ENCODE measurements around the gene EMC10. TPM values are rescaled to one million over a fixed set of nuclear protein-coding genes. Genes with fewer than 3 reads are reported as not detected.
A peak's percentile ranks its signal among the peaks of the same experiment; 100 is the strongest.

The EMC10 gene
- total RNA-seq, 1 donor = 56.5 TPM

- no peak for DNase-seq (ENCODE audit: insufficient read length, low spot score, missing footprints)
- Histone ChIP-seq H3K4me3 (ENCODE audit: insufficient read depth, low read length) (no peak overlapping the region), H3K79me2 (ENCODE audit: insufficient read depth, low read length) (no peaks in the 10 kb centered on the region), H4K20me1 (ENCODE audit: insufficient read depth, low read length) (no peaks in the 10 kb centered on the region), H3K27ac (ENCODE audit: low read depth, low read length) (no peak overlapping the region), H3K4me1 (ENCODE audit: insufficient read depth, low read length) (no peaks in the 10 kb centered on the region), H2AFZ (ENCODE audit: low read length) (no peak overlapping the region), H3K27me3 (ENCODE audit: insufficient read depth, low read length) (no peaks in the 10 kb centered on the region), H3K9me3 (ENCODE audit: low read depth, low read length) (no peaks in the 10 kb centered on the region), H3K4me2 (ENCODE audit: insufficient read depth, low read length) (no peak overlapping the region), H3K36me3 (ENCODE audit: insufficient read depth, low read length) (no peaks in the 10 kb centered on the region)
- TF ChIP-seq, protein P1, sequence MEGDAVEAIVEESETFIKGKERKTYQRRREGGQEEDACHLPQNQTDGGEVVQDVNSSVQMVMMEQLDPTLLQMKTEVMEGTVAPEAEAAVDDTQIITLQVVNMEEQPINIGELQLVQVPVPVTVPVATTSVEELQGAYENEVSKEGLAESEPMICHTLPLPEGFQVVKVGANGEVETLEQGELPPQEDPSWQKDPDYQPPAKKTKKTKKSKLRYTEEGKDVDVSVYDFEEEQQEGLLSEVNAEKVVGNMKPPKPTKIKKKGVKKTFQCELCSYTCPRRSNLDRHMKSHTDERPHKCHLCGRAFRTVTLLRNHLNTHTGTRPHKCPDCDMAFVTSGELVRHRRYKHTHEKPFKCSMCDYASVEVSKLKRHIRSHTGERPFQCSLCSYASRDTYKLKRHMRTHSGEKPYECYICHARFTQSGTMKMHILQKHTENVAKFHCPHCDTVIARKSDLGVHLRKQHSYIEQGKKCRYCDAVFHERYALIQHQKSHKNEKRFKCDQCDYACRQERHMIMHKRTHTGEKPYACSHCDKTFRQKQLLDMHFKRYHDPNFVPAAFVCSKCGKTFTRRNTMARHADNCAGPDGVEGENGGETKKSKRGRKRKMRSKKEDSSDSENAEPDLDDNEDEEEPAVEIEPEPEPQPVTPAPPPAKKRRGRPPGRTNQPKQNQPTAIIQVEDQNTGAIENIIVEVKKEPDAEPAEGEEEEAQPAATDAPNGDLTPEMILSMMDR (IDR thresholded peaks at IDR 0.05; ENCODE audit: extremely low read depth, low read depth, low read length) = no peak
Observed at GRCh38 chr19:50444059-50444458, 32.2 kb upstream of the EMC10 start.

GRCh38 chr19:50447053-50447452, 29.3 kb upstream of the EMC10 start:
- H2AFZ ChIP-seq (ENCODE audit: low read length) = no peak overlapping the region
- H4K20me1 ChIP-seq (ENCODE audit: insufficient read depth, low read length) = no peaks in the 10 kb centered on the region
- no peaks in the 10 kb centered on the region for H3K4me1 ChIP-seq (ENCODE audit: insufficient read depth, low read length)
- H3K9me3 ChIP-seq (ENCODE audit: low read depth, low read length) = no peaks in the 10 kb centered on the region
- H3K79me2 ChIP-seq (ENCODE audit: insufficient read depth, low read length) = no peaks in the 10 kb centered on the region
- no peaks in the 10 kb centered on the region for H3K36me3 ChIP-seq (ENCODE audit: insufficient read depth, low read length)
- TF ChIP-seq, protein P1 (IDR thresholded peaks at IDR 0.05; ENCODE audit: extremely low read depth, low read depth, low read length) = no peak
- H3K27ac ChIP-seq (ENCODE audit: low read depth, low read length) = no peak overlapping the region
- H3K27me3 ChIP-seq (ENCODE audit: insufficient read depth, low read length) = peaks cover 4% of the 10 kb centered on the region
- no peak overlapping the region for H3K4me3 ChIP-seq (ENCODE audit: insufficient read depth, low read length)
- no peak overlapping the region for H3K4me2 ChIP-seq (ENCODE audit: insufficient read depth, low read length)
- peak; percentile 50 for DNase-seq (ENCODE audit: insufficient read length, low spot score, missing footprints)

- H3K36me3 ChIP-seq (ENCODE audit: insufficient read depth, low read length) = no peaks in the 10 kb centered on the region
- TF ChIP-seq, protein P1 (IDR thresholded peaks at IDR 0.05; ENCODE audit: extremely low read depth, low read depth, low read length) = no peak
Observed at GRCh38 chr19:50447750-50448149, 28.6 kb upstream of the EMC10 start.

GRCh38 chr19:50449236-50449899, 26.9 kb upstream of the EMC10 start:
- Histone ChIP-seq H3K4me1 (ENCODE audit: insufficient read depth, low read length) (no peaks in the 10 kb centered on the region), H3K4me3 (ENCODE audit: insufficient read depth, low read length) (no peak overlapping the region), H3K36me3 (ENCODE audit: insufficient read depth, low read length) (no peaks in the 10 kb centered on the region), H3K9me3 (ENCODE audit: low read depth, low read length) (no peaks in the 10 kb centered on the region), H3K27ac (ENCODE audit: low read depth, low read length) (no peak overlapping the region), H3K4me2 (ENCODE audit: insufficient read depth, low read length) (no peak overlapping the region), H2AFZ (ENCODE audit: low read length) (no peak overlapping the region), H3K27me3 (ENCODE audit: insufficient read depth, low read length) (peaks cover 4% of the 10 kb centered on the region), H4K20me1 (ENCODE audit: insufficient read depth, low read length) (no peaks in the 10 kb centered on the region), H3K79me2 (ENCODE audit: insufficient read depth, low read length) (no peaks in the 10 kb centered on the region)
- TF ChIP-seq, protein P1 (IDR thresholded peaks at IDR 0.05; ENCODE audit: extremely low read depth, low read depth, low read length) = no peak
- peak; percentile 45 for DNase-seq (ENCODE audit: insufficient read length, low spot score, missing footprints)

More at GRCh38 chr19:50447750-50448149, 28.6 kb upstream of the EMC10 start:
- Histone ChIP-seq H3K9me3 (ENCODE audit: low read depth, low read length) (no peaks in the 10 kb centered on the region), H4K20me1 (ENCODE audit: insufficient read depth, low read length) (no peaks in the 10 kb centered on the region), H3K79me2 (ENCODE audit: insufficient read depth, low read length) (no peaks in the 10 kb centered on the region), H3K27me3 (ENCODE audit: insufficient read depth, low read length) (peaks cover 4% of the 10 kb centered on the region), H3K4me3 (ENCODE audit: insufficient read depth, low read length) (no peak overlapping the region), H3K27ac (ENCODE audit: low read depth, low read length) (no peak overlapping the region), H3K4me1 (ENCODE audit: insufficient read depth, low read length) (no peaks in the 10 kb centered on the region), H2AFZ (ENCODE audit: low read length) (no peak overlapping the region), H3K4me2 (ENCODE audit: insufficient read depth, low read length) (no peak overlapping the region)
- DNase-seq (ENCODE audit: insufficient read length, low spot score, missing footprints) = no peak
